GM12878 (cell line): ENCODE measurements around the gene SGPP2. TPM values are rescaled to one million over a fixed set of nuclear protein-coding genes. Genes with fewer than 3 reads are reported as not detected.

ENCODE experiments used
- ATAC-seq: fragments of 200-7000 bp; cut with Tn5 transposase; 3 replicates; pipeline ENCODE4 v1.9.1; 2020; ENCODE audit warnings: mild to moderate bottlenecking, moderate library complexity
- BruUV-seq: library from RNA; stranded (reverse); fragments of 400-500 nt; replicated peaks from 2 replicates; lab custom pipeline; 2021; lab: Mats Ljungman, UMichigan
- CTCF ChIA-PET: fragments of 300-600 bp; sonication (Branson Sonifier 250); formaldehyde crosslinking; extraction: SDS; loops from one replicate; lab custom pipeline; 2021; ENCODE audit warnings: inconsistent platforms; lab: Yijun Ruan, JAX
- POLR2A ChIA-PET: fragments of 350-600 bp; formaldehyde crosslinking; extraction: SDS; loops from one replicate; lab custom pipeline; 2021; ENCODE audit warnings: inconsistent platforms; lab: Charles Lee
- RAD21 ChIA-PET: fragments of 300-600 bp; sonication (Branson Sonifier 250); formaldehyde crosslinking; loops from one replicate; lab custom pipeline; 2023; ENCODE audit warnings: antibody characterized with exemption; ENCODE audit not compliant: unreplicated experiment; lab: Charles Lee
- SMC1A ChIA-PET: fragments of 300-600 bp; sonication (Branson Sonifier 250); formaldehyde crosslinking; loops from one replicate; lab custom pipeline; 2023; ENCODE audit not compliant: unreplicated experiment, uncharacterized antibody; lab: Charles Lee
- DNase-seq: peaks from one replicate; pipeline ENCODE4 v3.0.0-alpha.2; 2011; ENCODE audit warnings: low read depth, low spot score
- FAIRE-seq: peaks from 3 replicates; lab custom pipeline; 2011; peaks lifted over from hg19 to GRCh38; lab: Jason Lieb, UNC
- H2AFZ ChIP-seq: 2 replicates; pipeline ENCODE4 v1.6.0; 2011; ENCODE audit warnings: low read depth, low read length, control low read depth; ENCODE audit not compliant: control insufficient read depth
- H3K27ac ChIP-seq: 2 replicates; pipeline ENCODE4 v1.5.1; 2011; ENCODE audit warnings: control low read depth; ENCODE audit not compliant: control insufficient read depth, insufficient read depth
- H3K27me3 ChIP-seq, 2 experiments: replicated peaks in 1 of 2; 2 replicates each; pipeline versions ENCODE4 v1.6.0 to v1.6.1; 2011; ENCODE audit warnings: low read length in 1 of 2; ENCODE audit not compliant: control insufficient read depth in 2 of 2, insufficient read depth in 2 of 2
- H3K36me3 ChIP-seq, 2 experiments: 2 replicates each; pipeline ENCODE4 v1.5.1; 2011; ENCODE audit warnings: low read length in 1 of 2; ENCODE audit not compliant: control insufficient read depth in 2 of 2, insufficient read depth in 2 of 2
- H3K4me1 ChIP-seq: 2 replicates; pipeline ENCODE4 v1.6.1; 2011; ENCODE audit warnings: mild to moderate bottlenecking, low read length, moderate library complexity, mixed read lengths; ENCODE audit not compliant: control insufficient read depth, insufficient read depth
- H3K4me2 ChIP-seq: 2 replicates; pipeline ENCODE4 v1.6.0; 2011; ENCODE audit warnings: control low read depth; ENCODE audit not compliant: control insufficient read depth, insufficient read depth
- H3K4me3 ChIP-seq: fragments of 200-600 bp; sonication (generic); 2 replicates; pipeline ENCODE4 v1.5.1; 2016
- H3K79me2 ChIP-seq: 2 replicates; pipeline ENCODE4 v1.6.0; 2011; ENCODE audit warnings: low read length; ENCODE audit not compliant: control insufficient read depth, insufficient read depth
- H3K9ac ChIP-seq: 2 replicates; pipeline ENCODE4 v1.8.0; 2011; ENCODE audit warnings: low read length, control low read depth, mixed read lengths; ENCODE audit not compliant: control insufficient read depth, insufficient read depth
- H3K9me3 ChIP-seq: replicated peaks from 3 replicates; pipeline ENCODE4 v1.5.1; 2011; ENCODE audit warnings: mild to moderate bottlenecking, low read length; ENCODE audit not compliant: control insufficient read depth, insufficient read depth
- H4K20me1 ChIP-seq: 2 replicates; pipeline ENCODE4 v1.6.0; 2011; ENCODE audit not compliant: control insufficient read depth, insufficient read depth
- EGR1 ChIP-seq, 2 experiments: IDR thresholded peaks; 1 replicate in 1 of 2; 2 replicates in 1 of 2; pipeline ENCODE4 v1.6.1; 2011 to 2012; ENCODE audit warnings: low read depth in 2 of 2, low read length in 2 of 2, borderline replicate concordance in 1 of 2, mild to moderate bottlenecking in 1 of 2, moderate library complexity in 1 of 2
- ESRRA ChIP-seq: IDR thresholded peaks from 2 replicates; pipeline ENCODE4 v1.6.1; 2012; ENCODE audit warnings: mild to moderate bottlenecking, low read length, improper control_type of control experiment
- IKZF2 ChIP-seq, 2 experiments: fragments of 450-650 bp; IDR thresholded peaks; 2 replicates each; pipeline ENCODE4 v1.6.1; 2017; ENCODE audit warnings: mild to moderate bottlenecking in 2 of 2, moderate library complexity in 2 of 2
- MEF2A ChIP-seq: IDR thresholded peaks from 2 replicates; pipeline ENCODE4 v1.6.1; 2011; ENCODE audit warnings: low read depth, mild to moderate bottlenecking, low read length, moderate library complexity; ENCODE audit not compliant: insufficient read depth
- whole genome bisulfite sequencing: methylation state at CpG from one replicate; pipeline ENCODE4 v1.1.6; 2016; ENCODE audit warnings: low lambda C conversion rate; ENCODE audit not compliant: insufficient replicate concordance, insufficient coverage; ENCODE audit errors: missing lambda C conversion rate; 5-methylcytosine and 5-hydroxymethylcytosine counted together
- in situ Hi-C: fragments of 300-500 bp; cut with MboI; formaldehyde crosslinking; loops from 9 replicates; pipeline ENCODE4 v1.14.3; 2018; ENCODE audit warnings: mixed read lengths
- intact Hi-C: fragments of 100-400 bp; cut with micrococcal nuclease; formaldehyde crosslinking; loops from one replicate; pipeline ENCODE4 v1.14.2; 2022; ENCODE audit not compliant: unreplicated experiment
- polyA plus RNA-seq, 11 experiments: library from polyadenylated mRNA; depleted of rRNA in 4 of 11; unstranded in 6 of 11; stranded (reverse) in 5 of 11; fragments of >200 nt; fragmentation: Nextera tagmentation in 4 of 11; fragmentation: Illumina TruSeq in 1 of 11; extraction: Ambion mirVana in 4 of 11; extraction: Trizol in 1 of 11; gene quantifications; 1 replicate in 1 of 11; 2 replicates in 10 of 11; pipeline versions ENCODE4 v1.2.1 to v1.2.3, GENCODE V29; 2011 to 2016; ENCODE audit warnings: inconsistent platforms in 2 of 11, missing spikeins in 2 of 11, low read depth in 1 of 11
- total RNA-seq, 4 experiments: library from RNA; depleted of rRNA in 3 of 4; stranded (reverse); fragments of >200 nt in 3 of 4; fragmentation: Illumina TruSeq in 1 of 4; extraction: Trizol in 1 of 4; gene quantifications; 2 replicates each; pipeline versions ENCODE4 v1.2.1 to v1.2.3, GENCODE V29; 2013 to 2021
- TF ChIP-seq, protein P1 (sequence below): fragments of 450-650 bp; IDR thresholded peaks from 2 replicates; pipeline ENCODE4 v1.6.1; 2017; ENCODE audit warnings: low read depth, mild to moderate bottlenecking, moderate library complexity

The SGPP2 gene
- total and polyA plus RNA-seq, 10 of the 15 experiments (the other 5 are each of a cell fraction or from before 2014, with no cell fraction given), result 3.5 to 84.9 (median 13.1) TPM

DNA sequence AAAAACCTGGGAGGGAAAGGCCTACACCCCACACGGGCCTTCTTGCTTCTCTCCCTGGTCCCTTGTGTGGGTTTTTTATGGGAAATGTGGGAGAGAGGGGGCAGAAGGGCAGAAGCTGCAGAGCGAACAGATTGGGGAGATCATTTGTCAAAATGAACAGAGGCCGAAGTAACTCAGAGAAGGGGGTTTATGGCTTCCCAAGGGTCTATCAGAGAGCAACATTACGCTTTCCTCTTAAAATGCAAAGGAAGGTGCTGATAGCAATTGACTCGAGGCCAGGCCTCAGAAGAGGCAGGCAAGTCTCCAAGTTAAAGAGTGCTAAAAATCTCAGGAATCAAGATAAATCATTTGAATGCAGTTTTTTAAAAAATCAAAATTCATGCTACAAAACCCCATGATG is 101.5 kb downstream of the SGPP2 start:
- ChIA-PET CTCF (interaction anchor here (0.6 to 1.1 kb wide), 2 partner anchors 19 to 131 kb away, joined by 3 read pairs; no protein-coding TSS in a partner anchor), RAD21 (no interaction called here), SMC1A (interaction anchor here (1.2 to 2.0 kb wide), 3 partner anchors 17 to 45 kb away, joined by 3 to 5 read pairs (median 4); no protein-coding TSS in a partner anchor)

More for the DNA sequence above, 101.5 kb downstream of the SGPP2 start:
- H3K36me3 ChIP-seq, result peaks cover 6 to 26% of the 10 kb centered on the region in 2 experiments
- H3K79me2 ChIP-seq, result no peaks in the 10 kb centered on the region
- ATAC-seq, result no peak
- H3K4me3 ChIP-seq, result no peak overlapping the region
- BruUV-seq, result no TSS peak
- in situ Hi-C loops, result no loop called here
- TF ChIP-seq EGR1 (IDR thresholded peaks at IDR 0.05; ENCODE audit: borderline replicate concordance in 1 of 2, low read depth in 2 of 2, low read length in 2 of 2) (no peak), MEF2A (no peak), IKZF2 (IDR thresholded peaks at IDR 0.05) (no peak), ESRRA (no peak)
- TF ChIP-seq, protein P1, sequence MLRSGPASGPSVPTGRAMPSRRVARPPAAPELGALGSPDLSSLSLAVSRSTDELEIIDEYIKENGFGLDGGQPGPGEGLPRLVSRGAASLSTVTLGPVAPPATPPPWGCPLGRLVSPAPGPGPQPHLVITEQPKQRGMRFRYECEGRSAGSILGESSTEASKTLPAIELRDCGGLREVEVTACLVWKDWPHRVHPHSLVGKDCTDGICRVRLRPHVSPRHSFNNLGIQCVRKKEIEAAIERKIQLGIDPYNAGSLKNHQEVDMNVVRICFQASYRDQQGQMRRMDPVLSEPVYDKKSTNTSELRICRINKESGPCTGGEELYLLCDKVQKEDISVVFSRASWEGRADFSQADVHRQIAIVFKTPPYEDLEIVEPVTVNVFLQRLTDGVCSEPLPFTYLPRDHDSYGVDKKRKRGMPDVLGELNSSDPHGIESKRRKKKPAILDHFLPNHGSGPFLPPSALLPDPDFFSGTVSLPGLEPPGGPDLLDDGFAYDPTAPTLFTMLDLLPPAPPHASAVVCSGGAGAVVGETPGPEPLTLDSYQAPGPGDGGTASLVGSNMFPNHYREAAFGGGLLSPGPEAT, result no peak
- H3K4me2 ChIP-seq, result no peak overlapping the region
- no peaks in the 10 kb centered on the region for H3K27me3 ChIP-seq
- no peak overlapping the region for H2AFZ ChIP-seq
- H3K9me3 ChIP-seq, result peaks cover 2% of the 10 kb centered on the region; the same call in 1 of the 3 replicates
- no peak for FAIRE-seq
- no peak for DNase-seq
- no peak overlapping the region for H3K9ac ChIP-seq
- no peak overlapping the region for H3K27ac ChIP-seq
- 97% methylated on average over 5 of the region's 5 CpGs for WGBS
- POLR2A ChIA-PET, result no interaction called here
- H4K20me1 ChIP-seq, result no peaks in the 10 kb centered on the region
- intact Hi-C loops, result no loop called here
- peaks cover 6% of the 10 kb centered on the region; the same call in 1 of the 2 replicates for H3K4me1 ChIP-seq
